WTC11 (cell line): ENCODE data around the gene ERCC4. TPM values are rescaled to one million over a fixed set of nuclear protein-coding genes. Genes with fewer than 3 reads are reported as not detected.

Experiments used
- ATAC-seq: fragments of 200-7000 bp; cut with Tn5 transposase; 2 replicates; pipeline ENCODE4 v1.10.0; 2021; ENCODE audit warnings: mild to moderate bottlenecking, moderate library complexity
- CTCF ChIA-PET: fragments of 300-600 bp; sonication (Branson Sonifier 250); formaldehyde crosslinking; loops from one replicate; lab custom pipeline; 2021; ENCODE audit warnings: antibody characterized with exemption; lab: Charles Lee
- POLR2A ChIA-PET: fragments of 350-600 bp; sonication (Branson Sonifier 250); formaldehyde crosslinking; loops from one replicate; lab custom pipeline; 2021; ENCODE audit warnings: antibody characterized with exemption; lab: Charles Lee
- DNase-seq: peaks from one replicate; pipeline ENCODE4 v3.0.0; 2021; ENCODE audit warnings: low spot score
- H3K27ac Mint-ChIP-seq: 2 replicates; pipeline ENCODE4 v1.8.0; 2021; ENCODE audit warnings: mixed read lengths
- H3K27me3 Mint-ChIP-seq: 2 replicates; pipeline ENCODE4 v1.8.0; 2021; ENCODE audit warnings: low read depth, mild to moderate bottlenecking, moderate library complexity, mixed read lengths
- H3K36me3 Mint-ChIP-seq: 2 replicates; pipeline ENCODE4 v1.8.0; 2021; ENCODE audit warnings: mixed read lengths
- H3K4me1 Mint-ChIP-seq: 2 replicates; pipeline ENCODE4 v1.8.0; 2022; ENCODE audit warnings: mixed read lengths
- H3K4me3 Mint-ChIP-seq: 2 replicates; pipeline ENCODE4 v1.8.0; 2021; ENCODE audit warnings: mild to moderate bottlenecking, moderate library complexity, mixed read lengths
- H3K9me3 Mint-ChIP-seq: 2 replicates; pipeline ENCODE4 v1.8.0; 2021; ENCODE audit warnings: mixed read lengths
- AFF4 ChIP-seq: sonication (generic); formaldehyde crosslinking; IDR thresholded peaks from 2 replicates; pipeline ENCODE4 v1.8.1; 2023; ENCODE audit warnings: mild to moderate bottlenecking, missing genetic modification reagents, borderline replicate concordance
- CREB1 ChIP-seq: sonication (generic); formaldehyde crosslinking; IDR thresholded peaks from 2 replicates; pipeline ENCODE4 v1.8.0; 2023; ENCODE audit warnings: mild to moderate bottlenecking, missing genetic modification reagents
- CTCF ChIP-seq: fragments of 200-600 bp; IDR thresholded peaks from 2 replicates; pipeline ENCODE4 v1.8.0; 2022; ENCODE audit warnings: antibody characterized with exemption
- E2F5 ChIP-seq: sonication (generic); formaldehyde crosslinking; IDR thresholded peaks from 2 replicates; pipeline ENCODE4 v1.8.1; 2022; ENCODE audit warnings: mild to moderate bottlenecking, moderate library complexity, missing genetic modification reagents
- ETV6 ChIP-seq: sonication (generic); formaldehyde crosslinking; IDR thresholded peaks from 2 replicates; pipeline ENCODE4 v1.8.1; 2022; ENCODE audit warnings: mild to moderate bottlenecking, missing genetic modification reagents
- GTF2I ChIP-seq: fragments of 250-450 bp; sonication (Bioruptor Pico); conservative IDR thresholded peaks from 2 replicates; pipeline ENCODE4 v1.4.0; 2021; ENCODE audit warnings: mild to moderate bottlenecking
- JAZF1 ChIP-seq: fragments of 250-450 bp; sonication (Bioruptor Pico); IDR thresholded peaks from 2 replicates; pipeline ENCODE4 v1.9.0; 2021; ENCODE audit warnings: moderate library complexity, mild to moderate bottlenecking, inconsistent platforms
- MLX ChIP-seq: sonication (generic); formaldehyde crosslinking; IDR thresholded peaks from 2 replicates; pipeline ENCODE4 v1.8.1; 2023; ENCODE audit warnings: mild to moderate bottlenecking, missing genetic modification reagents, moderate library complexity
- NFATC4 ChIP-seq: fragments of 250-450 bp; sonication (Bioruptor Pico); IDR thresholded peaks from 2 replicates; pipeline ENCODE4 v1.9.0; 2021; ENCODE audit warnings: mild to moderate bottlenecking
- NFE2L1 ChIP-seq: sonication (generic); formaldehyde crosslinking; IDR thresholded peaks from 2 replicates; pipeline ENCODE4 v1.8.1; 2023; ENCODE audit warnings: missing genetic modification reagents
- PRDM15 ChIP-seq: sonication (generic); formaldehyde crosslinking; IDR thresholded peaks from 2 replicates; pipeline ENCODE4 v1.8.0; 2022; ENCODE audit warnings: missing genetic modification reagents
- SMAD3 ChIP-seq: sonication (generic); formaldehyde crosslinking; IDR thresholded peaks from 2 replicates; pipeline ENCODE4 v1.8.0; 2022; ENCODE audit warnings: missing genetic modification reagents, mild to moderate bottlenecking, borderline replicate concordance
- TCF7 ChIP-seq: sonication (generic); formaldehyde crosslinking; IDR thresholded peaks from 2 replicates; pipeline ENCODE4 v1.8.0; 2022; ENCODE audit warnings: mild to moderate bottlenecking, low read depth, missing genetic modification reagents, moderate library complexity
- TP53 ChIP-seq: sonication (generic); formaldehyde crosslinking; IDR thresholded peaks from 2 replicates; pipeline ENCODE4 v1.8.1; 2023; ENCODE audit warnings: mild to moderate bottlenecking, missing genetic modification reagents
- USF1 ChIP-seq: sonication (generic); formaldehyde crosslinking; IDR thresholded peaks from 2 replicates; pipeline ENCODE4 v1.8.0; 2022; ENCODE audit warnings: mild to moderate bottlenecking, missing genetic modification reagents
- USF2 ChIP-seq: sonication (generic); formaldehyde crosslinking; IDR thresholded peaks from 2 replicates; pipeline ENCODE4 v1.8.1; 2023; ENCODE audit warnings: mild to moderate bottlenecking, missing genetic modification reagents, moderate library complexity
- ZBTB43 ChIP-seq: sonication (generic); formaldehyde crosslinking; IDR thresholded peaks from 2 replicates; pipeline ENCODE4 v1.8.1; 2023; ENCODE audit warnings: mild to moderate bottlenecking, missing genetic modification reagents
- ZNF317 ChIP-seq: sonication (generic); formaldehyde crosslinking; IDR thresholded peaks from 2 replicates; pipeline ENCODE4 v1.8.1; 2023; ENCODE audit warnings: low read depth, mild to moderate bottlenecking, moderate library complexity, missing genetic modification reagents, borderline replicate concordance
- ZNF416 ChIP-seq: fragments of 250-450 bp; sonication (Bioruptor Pico); IDR thresholded peaks from 2 replicates; pipeline ENCODE4 v1.9.0; 2021; ENCODE audit warnings: mild to moderate bottlenecking, inconsistent platforms
- ZNF425 ChIP-seq: fragments of 250-450 bp; sonication (Bioruptor Pico); conservative IDR thresholded peaks from 2 replicates; pipeline ENCODE4 v1.9.0; 2021; ENCODE audit warnings: mild to moderate bottlenecking
- total RNA-seq: library from RNA; stranded (reverse); gene quantifications from 3 replicates; pipeline ENCODE4 v1.2.3, GENCODE V29; 2021

Gene ERCC4
- total RNA-seq, 1 experiment from 2014 or later = 12.1 TPM

GRCh38 chr16:13911871-13912270 is 8.1 kb upstream of the ERCC4 start (continued):
- TF ChIP-seq USF2 (CRISPR knock-in tag) = no peak
- no peak for TF ChIP-seq CTCF
- no peak for TF ChIP-seq TP53 (CRISPR knock-in tag)
- no peak for TF ChIP-seq ZNF425 (CRISPR knock-in tag)
- TF ChIP-seq E2F5 (CRISPR knock-in tag) = no peak
- TF ChIP-seq ZNF317 (CRISPR knock-in tag) = no peak

GRCh38 chr16:13912891-13913290 is 7.1 kb upstream of the ERCC4 start:
- no peak overlapping the region for H3K4me3 Mint-ChIP-seq
- DNase-seq (no peak), ATAC-seq (no peak)
- H3K9me3 Mint-ChIP-seq = peaks cover 46% of the 10 kb centered on the region
- CTCF ChIA-PET = interaction anchor here (1.0 kb wide), 1 partner anchor 23 kb away, joined by 3 read pairs; no protein-coding TSS in a partner anchor
- H3K27me3 Mint-ChIP-seq = peaks cover 12% of the 10 kb centered on the region
- H3K4me1 Mint-ChIP-seq = no peaks in the 10 kb centered on the region; the same call in 1 of the 2 replicates
- no peak overlapping the region for H3K27ac Mint-ChIP-seq
- POLR2A ChIA-PET = no interaction called here
- peaks cover 5% of the 10 kb centered on the region for H3K36me3 Mint-ChIP-seq
- TF ChIP-seq CREB1 = no peak
- no peak for TF ChIP-seq AFF4 (CRISPR knock-in tag)
- TF ChIP-seq TCF7 = no peak
- no peak for TF ChIP-seq USF1 (CRISPR knock-in tag)
- TF ChIP-seq ZNF416 (CRISPR knock-in tag) = no peak
- TF ChIP-seq NFATC4 (CRISPR knock-in tag) = no peak
- TF ChIP-seq ZNF317 (CRISPR knock-in tag) = no peak
- TF ChIP-seq SMAD3 (CRISPR knock-in tag) = no peak
- no peak for TF ChIP-seq JAZF1 (CRISPR knock-in tag)
- no peak for TF ChIP-seq ETV6 (CRISPR knock-in tag)
- TF ChIP-seq PRDM15 = no peak
- no peak for TF ChIP-seq MLX (CRISPR knock-in tag)
- TF ChIP-seq GTF2I (CRISPR knock-in tag) = no peak
- TF ChIP-seq NFE2L1 (CRISPR knock-in tag) = no peak
- no peak for TF ChIP-seq ZBTB43 (CRISPR knock-in tag)
